OCI-LY7 (cell line): Measurements from ENCODE around the gene GPC2.
"Not testable (repeated sequence)": the region's sequence is repeated elsewhere in the genome, so short reads cannot be mapped to it uniquely, and the experiment has no call there.

Source experiments
- EZH2phosphoT487 ChIP-seq: fragments of 200-600 bp; sonication (generic); IDR thresholded peaks from 2 replicates; pipeline ENCODE4 v1.6.1; 2018; ENCODE audit warnings: low read depth, borderline replicate concordance, mild to moderate bottlenecking, mixed run types, antibody characterized with exemption, low read length, moderate library complexity, mixed read lengths
- TF ChIP-seq, protein P1 (sequence below): fragments of 200-600 bp; sonication (generic); conservative IDR thresholded peaks from 2 replicates; pipeline ENCODE4 v1.5.1; 2014; ENCODE audit warnings: mild to moderate bottlenecking, antibody characterized with exemption, low read length, moderate library complexity, mixed read lengths

- TF ChIP-seq, protein P1, sequence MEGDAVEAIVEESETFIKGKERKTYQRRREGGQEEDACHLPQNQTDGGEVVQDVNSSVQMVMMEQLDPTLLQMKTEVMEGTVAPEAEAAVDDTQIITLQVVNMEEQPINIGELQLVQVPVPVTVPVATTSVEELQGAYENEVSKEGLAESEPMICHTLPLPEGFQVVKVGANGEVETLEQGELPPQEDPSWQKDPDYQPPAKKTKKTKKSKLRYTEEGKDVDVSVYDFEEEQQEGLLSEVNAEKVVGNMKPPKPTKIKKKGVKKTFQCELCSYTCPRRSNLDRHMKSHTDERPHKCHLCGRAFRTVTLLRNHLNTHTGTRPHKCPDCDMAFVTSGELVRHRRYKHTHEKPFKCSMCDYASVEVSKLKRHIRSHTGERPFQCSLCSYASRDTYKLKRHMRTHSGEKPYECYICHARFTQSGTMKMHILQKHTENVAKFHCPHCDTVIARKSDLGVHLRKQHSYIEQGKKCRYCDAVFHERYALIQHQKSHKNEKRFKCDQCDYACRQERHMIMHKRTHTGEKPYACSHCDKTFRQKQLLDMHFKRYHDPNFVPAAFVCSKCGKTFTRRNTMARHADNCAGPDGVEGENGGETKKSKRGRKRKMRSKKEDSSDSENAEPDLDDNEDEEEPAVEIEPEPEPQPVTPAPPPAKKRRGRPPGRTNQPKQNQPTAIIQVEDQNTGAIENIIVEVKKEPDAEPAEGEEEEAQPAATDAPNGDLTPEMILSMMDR = not testable (repeated sequence)
- not testable (repeated sequence) for TF ChIP-seq EZH2phosphoT487
Measured at GRCh38 chr7:100146350-100146749, 30.8 kb downstream of the GPC2 start.
